Measurements from ENCODE around the gene SLC35D2.
"Not testable (repeated sequence)": the region's sequence is repeated elsewhere in the genome, so short reads cannot be mapped to it uniquely, and the experiment has no call there.

Gene SLC35D2

DNA sequence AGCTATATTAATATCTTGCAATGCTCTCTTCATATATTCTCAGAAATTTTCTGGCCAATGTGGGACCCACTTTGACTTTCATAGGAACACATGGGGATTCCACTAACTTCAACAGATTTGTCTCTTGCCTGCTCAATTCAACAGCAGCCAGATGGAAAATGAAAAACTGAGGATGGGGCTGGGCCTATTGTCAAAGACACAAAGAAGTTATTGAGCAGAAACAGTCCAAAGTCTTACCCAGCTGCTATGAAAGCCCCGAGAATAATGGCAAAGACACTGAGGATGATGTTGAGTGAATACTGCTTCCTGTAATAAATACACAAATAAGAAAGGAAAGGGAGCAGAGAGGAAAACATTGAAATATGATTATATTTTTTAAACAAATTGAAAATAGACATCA lies 32.6 kb downstream of the SLC35D2 start:
- FAIRE-seq = no peak

DNA sequence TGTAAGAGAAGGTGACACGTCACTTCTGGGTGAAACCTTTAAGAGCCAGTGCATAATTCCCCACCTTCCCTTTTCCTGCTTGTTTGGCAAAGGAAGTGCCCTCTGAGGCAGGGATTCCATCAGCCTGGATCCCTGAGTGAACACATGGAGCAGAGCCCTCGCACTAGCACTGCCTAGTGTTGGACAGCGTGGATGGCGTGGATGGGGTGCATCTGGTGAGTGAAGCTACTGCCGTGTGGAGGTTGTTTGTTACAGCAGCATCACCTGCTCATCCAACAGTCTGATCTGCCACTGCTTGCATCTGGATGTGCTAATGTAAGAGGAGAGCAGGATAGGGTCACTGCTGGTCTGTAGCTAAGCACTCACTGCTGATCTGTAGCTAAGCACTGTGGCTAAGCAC lies 35.2 kb downstream of the SLC35D2 start:
- no peak for FAIRE-seq

DNA sequence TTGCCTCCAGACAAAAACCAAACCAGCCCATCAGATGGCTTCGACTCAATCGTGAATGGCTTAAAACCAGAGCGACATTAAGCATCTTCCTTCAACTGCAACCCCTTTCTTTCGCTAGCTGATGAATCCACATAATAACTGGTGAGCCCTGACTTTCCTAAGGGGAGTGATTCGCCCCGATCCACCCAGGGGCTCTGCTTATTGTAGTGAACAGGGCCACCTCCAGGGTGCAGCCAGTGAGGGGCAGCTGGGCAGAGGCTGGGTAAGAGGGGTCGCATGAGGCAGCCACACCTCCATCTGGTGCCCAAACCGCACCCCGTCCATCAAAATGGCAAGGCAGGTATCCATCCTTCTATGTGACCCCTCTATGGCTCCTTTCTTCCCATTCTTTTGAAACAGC lies 38.0 kb downstream of the SLC35D2 start:
- no peak for FAIRE-seq

DNA sequence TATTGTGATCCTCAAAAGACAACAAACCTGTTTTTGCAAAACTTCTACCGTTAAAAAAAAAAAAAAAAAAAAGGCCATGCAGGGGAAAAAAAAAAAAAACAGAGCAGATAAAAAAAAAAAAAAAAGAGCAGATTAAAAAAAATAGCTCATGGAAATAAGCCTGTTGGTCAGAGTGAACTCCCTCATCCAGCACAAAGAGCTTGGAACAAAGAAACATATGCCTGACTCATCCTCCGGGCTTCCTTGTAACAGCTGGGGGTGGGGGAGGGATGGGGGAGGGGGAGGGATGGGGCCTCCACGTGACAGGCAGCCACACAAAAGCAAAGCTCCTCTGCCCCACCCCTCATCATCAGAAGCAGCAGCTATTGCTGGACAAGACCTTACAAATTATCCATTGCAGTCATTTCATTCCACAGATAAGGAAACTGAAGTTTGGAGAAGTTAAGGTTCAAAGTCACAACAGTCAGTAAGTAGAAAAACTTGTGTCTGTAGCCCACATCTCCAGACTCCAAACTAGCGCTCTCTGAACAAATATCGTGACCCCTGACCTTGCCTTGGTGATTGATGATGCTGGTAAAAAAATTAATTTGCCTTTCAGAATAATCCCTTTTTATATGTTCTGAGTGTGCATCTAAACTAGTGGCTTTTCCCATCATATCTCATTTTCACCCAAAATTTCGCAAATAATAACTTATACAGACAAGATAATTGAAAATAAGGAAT lies 38.9 kb downstream of the SLC35D2 start:
- no peak for FAIRE-seq

DNA sequence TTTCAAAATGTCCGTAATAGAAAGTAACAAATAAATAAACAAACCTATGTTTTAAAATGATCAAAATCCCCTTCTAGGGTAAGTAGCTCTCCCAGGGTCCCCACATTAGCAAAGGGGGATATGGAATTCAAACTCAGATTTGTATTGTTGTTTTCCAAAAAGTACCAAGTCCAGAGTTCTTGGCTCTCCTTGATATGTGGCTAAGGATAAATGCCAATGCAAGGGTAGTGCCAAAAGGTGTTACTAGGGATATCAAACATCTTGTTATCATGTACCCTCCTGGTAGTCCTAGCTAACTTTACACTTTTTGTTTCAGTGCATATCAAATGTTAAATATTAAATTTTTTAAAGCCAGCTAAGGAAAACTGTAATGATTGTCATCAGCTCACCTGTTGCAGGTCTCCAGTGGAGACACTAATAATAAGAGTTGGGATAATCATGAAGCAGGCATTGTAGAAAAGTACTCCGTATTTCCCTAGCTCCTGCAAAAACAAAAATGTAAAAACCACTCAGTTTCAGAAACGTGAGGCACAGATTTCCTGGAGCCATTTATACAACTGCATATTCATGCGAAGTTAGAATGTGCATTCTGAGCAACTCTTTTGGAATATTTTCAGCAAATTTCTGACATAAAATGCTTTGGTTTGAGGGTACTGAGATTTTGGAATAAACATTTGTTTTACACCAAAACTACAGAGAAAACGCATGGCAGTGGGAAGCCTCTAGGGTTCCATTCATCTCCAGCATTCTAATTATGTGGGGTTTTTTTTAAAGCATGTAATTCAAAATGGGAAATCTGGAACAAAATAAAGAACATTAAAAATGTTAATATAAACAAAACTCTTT lies 39.8 kb downstream of the SLC35D2 start:
- no peak for FAIRE-seq

DNA sequence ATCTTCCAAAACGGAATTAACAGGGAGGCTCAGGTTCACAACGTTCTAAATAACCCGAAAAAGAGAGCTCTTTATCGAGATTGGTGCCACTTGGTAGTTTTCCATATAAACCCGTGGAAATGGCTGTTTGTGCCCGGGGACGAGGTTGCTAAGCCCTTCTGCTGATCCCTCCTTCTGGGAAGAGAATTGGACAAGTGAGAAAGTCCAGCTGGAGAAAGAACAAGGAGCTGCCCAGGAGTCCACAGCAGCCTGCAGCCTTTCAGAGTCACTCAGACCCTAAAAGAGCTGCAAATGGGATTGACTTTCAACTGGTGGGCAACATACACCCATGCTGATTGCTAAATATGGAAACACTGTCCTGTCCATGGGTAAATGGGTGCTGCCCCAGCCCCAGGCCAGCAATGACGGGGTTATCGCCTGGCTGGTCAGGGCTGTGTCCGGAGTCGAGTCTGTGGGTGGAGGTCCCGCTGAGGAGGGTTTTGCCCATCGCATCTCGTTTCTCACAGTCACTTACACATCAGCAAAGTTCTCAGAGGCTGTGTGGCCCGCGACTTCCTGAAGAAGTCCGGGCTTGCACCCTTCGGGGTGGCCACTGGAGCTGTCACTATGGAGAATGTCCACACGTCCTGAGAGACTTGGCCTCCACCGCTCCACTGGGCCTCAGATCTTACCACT lies 40.8 kb downstream of the SLC35D2 start:
- no peak for FAIRE-seq

DNA sequence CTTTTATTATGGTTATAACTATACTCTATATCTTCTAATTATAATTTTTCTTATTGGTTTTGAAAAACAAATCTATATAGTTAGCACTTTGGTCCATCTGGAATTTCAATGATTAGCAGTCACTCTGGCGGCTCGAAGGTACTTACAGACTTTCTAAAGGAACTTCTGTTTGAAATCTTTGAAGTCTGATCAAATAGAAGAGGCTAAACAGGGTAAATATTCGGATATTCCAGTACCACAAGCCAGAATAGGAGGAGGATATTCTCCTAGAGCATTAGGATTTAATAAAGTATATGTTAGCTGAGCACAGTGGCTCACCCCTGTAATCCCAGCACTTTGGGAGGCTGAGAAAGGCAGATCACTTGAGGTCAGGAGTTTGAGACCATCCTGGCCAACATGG lies 42.8 kb downstream of the SLC35D2 start:
- no peak for FAIRE-seq

DNA sequence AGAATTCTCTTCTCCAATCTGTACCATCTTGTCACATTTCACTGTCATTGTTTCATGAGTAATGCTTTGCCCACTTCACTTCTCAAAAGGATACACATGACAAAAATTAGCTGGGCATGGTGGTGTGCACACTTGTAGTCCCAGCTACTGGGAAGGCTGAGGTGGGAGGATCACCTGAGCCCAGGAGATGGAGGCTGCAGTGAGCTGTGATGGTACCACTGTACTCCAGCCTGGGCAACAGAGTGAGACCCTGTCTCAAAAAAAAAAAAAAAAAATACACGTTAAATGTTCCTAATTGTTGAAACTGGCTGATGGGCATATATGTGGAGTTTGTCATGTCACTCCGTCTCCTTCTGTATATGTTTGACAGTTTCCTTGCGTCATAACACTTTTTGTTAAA lies 45.2 kb downstream of the SLC35D2 start:
- no peak for FAIRE-seq

DNA sequence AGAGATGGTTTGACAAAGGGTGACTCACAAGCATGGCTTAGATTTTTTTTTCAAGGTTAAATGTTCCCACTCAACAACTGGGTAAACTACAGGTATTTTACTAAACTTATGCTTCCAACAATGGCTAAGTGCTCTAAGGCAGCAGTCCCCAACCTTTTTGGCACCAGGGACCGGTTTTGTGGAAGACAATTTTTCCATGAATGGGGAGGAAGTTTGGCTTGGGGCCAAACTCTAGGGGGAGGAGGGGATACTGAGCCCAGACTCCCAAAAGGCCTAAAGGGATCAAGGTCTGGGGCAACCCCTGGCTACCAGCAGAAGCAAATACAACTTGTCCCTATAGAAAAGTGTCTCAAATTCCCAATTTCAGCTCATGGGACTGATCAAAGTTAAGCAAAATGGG lies 49.6 kb downstream of the SLC35D2 start:
- FAIRE-seq = no peak

DNA sequence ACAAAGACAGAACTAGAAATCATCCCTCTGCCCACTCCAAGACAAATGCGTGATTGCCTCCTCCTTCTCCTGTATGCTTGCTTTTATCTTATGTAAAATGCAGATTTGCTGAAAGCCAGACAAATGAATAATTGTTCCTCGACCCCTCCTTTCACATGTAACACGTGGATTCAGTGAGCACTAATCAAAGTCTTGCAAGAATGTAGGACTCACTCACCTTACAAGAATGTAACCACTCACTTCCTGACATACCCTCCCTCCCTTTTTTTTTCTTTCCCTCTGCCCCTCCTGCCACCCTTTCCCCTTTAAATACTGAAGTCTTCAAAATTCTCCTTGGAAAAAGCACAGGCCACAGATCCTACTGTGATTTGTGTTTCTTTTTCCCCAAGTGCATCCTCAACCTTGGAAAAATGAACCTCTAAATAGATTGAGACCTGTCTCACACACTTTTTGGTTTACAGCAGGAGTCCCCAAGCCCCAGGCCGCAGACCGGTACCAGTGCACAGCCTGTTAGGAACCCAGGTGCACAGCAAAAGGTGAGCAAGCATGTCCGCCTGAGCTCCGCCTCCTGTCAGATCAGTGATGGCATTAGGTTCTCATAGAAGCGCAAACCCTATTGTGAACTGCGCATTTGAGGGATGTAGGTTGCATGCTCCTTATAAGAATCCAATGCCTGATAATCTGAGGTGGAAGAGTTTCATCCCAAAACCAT lies 52.1 kb downstream of the SLC35D2 start:
- no peak for FAIRE-seq

DNA sequence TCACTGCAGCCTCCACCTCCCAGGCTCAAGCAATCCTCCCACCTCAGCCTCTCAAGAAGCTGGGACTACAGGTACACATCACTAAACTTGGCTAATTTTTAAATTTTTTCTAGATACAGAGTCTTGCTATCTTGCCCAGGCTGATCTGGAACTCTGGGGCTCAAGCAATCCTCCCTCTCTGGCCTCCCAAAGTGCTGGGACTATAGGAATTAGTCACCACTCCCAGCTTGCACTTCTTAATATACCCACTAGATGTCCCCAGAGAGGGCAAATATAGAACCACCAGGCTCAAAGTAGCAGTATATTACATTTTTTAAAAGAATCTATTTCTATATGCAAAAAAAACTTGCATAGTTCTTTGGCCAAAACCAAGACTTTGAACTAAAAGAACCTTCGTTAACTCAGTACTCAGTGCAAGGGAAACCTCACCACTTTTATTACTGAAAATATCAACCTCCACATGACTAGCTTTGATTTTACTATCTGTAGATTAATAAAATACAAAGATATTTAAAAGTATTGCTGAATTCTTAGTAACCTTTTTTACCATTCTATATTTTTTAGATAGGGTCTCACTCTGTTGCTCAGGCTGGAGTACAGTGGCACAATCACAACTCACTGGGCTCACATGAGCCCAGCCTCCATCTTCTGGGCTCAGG lies 55.7 kb downstream of the SLC35D2 start:
- FAIRE-seq = peak; percentile 32

DNA sequence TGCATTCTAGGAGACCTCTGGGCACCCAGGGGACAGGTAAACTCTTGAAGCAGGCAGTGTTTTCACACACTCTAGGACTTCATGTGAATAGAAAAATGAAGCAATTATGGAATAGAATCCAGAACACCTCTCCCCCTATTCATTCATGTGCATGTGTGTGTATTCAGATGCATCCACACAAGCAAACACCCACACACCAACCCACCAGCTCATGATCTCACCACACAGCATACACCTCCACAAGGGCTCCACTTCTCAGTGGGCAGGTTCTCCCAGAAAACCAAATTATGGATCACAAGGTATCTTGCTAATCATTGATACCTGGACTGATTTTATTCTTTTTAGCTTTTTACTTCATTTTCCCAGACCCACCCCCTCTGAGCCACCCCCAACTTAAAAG lies 60.3 kb downstream of the SLC35D2 start:
- no peak for FAIRE-seq

DNA sequence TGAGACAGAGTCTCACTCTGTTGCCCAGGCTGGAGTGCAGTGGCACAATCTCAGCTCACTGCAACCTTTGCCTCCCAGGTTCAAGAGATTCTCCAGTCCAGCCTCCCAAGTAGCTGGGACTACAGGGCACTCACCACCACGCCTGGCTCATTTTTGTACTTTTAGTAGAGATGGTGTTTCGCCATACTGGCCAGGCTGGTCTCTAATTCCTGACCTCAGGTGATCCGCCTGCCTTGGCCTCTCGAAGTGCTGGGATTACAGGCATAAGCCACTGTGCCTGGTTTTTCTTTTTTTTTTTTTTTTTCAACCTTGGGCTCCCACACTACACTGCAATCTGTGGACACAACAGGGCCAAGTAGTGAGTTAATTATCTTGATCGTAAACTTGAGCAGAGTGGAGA lies 60.8 kb downstream of the SLC35D2 start:
- not testable (repeated sequence) for FAIRE-seq

DNA sequence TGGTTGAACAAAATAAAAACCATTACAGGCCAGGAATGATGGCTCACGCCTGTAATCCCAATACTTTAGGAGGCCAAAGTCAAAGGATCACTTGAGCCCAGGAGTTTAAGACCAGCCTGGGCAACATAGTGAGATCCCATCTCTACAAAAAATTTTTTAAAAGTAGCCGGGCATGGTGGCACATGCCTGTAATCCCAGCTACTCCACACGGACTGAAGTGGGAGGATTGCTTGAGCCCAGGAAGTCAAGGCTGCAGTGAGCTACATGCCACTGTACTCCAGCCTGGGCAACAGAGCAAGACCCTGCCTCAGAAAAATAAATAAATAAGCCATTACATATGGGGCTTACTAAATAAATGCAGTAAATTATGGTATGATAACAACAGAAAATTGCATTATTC lies 61.3 kb downstream of the SLC35D2 start:
- not testable (repeated sequence) for FAIRE-seq

DNA sequence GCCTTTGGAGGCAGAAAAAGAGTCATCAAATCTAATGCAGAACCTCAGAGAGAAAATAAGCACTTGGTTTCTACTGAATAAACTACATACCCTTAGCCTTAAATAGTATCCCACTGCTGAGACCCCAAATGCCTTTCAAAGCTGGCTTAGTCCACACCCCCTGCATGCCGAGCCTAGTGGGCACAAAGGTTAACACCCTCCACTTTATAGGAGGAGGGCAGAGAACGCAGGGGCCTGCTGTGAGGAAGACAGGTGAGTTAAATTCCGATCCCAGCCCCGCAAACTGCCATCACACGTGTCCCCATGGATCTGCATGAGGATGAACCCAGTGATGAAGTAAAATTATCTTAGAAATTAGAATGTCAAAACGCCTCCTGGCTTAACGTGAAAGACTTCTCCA lies 62.0 kb downstream of the SLC35D2 start:
- no peak for FAIRE-seq

DNA sequence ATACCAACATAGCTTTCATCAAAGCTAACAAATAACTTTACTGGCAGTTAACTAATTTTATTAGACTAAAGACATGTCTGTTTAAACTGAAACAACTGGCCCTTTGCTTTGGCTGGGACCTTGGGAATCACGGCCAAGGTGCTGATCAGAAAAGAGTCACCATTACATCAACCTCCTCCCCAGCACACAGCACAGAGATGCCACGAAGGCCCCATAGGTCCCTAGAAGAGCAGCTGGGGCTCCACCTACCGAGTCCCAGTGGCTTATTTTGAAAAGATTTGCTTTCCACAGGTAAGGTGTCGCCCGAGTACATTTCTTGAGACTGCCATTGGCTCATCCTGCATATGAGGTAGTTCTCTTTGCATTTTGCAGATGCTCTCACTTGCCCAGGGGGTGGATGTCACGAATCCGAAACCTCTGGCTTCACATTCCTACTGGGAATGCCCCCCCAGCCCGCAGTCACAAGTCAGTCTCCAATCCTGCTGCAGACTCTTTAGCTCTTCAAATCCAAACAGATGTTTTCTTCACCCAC lies 62.7 kb downstream of the SLC35D2 start:
- FAIRE-seq = no peak

DNA sequence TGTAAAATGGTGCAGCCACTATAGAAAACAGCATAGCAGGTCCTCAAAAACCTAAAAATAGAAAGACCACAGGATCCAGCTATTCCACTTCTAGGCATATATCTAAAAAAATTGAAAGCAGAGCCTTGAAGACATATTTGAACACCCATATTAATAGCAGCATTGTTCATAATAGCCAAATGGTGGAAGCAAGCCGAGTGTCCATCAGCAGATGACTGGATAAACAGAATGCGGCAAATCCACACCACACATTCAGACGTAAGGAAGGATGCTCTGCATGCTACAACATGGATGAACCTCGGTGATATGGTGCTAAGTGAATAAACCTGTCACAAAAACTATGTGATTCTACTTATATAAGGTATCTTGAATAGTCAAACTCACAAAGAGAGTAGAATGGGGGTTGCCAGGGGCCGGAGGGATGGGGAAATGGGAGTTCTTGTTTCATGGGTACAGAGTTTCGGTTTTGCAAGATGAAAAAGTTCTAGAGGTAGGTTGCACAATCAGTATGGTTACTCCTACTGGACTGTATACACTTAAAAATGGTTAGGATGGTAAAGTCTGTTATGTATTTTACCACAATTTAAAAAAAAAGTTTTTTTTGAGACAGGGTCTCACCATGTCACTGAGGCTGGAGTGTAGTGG lies 64.5 kb downstream of the SLC35D2 start:
- FAIRE-seq = no peak

DNA sequence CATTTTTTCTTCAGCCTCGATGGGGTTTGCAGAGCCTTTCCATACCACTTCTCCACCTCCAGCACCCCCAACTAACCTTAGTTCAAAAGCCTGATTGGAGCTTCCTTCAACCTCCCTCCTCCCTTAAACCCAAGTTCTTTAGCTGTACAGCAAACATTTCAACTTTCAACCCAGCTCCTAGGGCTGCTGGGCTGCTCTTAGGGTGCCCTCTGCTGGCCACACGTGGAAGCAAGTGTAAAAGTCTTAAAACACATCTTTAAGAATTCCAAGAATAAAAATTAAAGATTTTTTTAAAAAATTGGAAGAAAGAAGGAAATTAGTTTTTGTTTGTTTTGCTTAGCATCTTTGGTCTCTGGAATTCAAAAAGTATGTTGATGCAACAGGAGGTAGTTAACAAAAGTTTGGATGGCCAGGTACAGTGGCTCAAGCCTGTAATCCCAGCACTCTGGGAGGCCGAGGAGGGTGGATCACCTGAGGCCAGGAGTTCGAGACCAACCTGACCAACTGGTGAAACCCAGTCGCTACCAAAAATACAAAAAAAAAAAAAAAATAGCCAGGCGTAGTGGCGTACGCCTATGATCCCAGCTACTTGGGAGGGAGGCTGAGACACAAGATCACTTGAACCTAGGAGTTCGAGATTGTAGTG lies 66.1 kb downstream of the SLC35D2 start:
- FAIRE-seq = peak; percentile 91

DNA sequence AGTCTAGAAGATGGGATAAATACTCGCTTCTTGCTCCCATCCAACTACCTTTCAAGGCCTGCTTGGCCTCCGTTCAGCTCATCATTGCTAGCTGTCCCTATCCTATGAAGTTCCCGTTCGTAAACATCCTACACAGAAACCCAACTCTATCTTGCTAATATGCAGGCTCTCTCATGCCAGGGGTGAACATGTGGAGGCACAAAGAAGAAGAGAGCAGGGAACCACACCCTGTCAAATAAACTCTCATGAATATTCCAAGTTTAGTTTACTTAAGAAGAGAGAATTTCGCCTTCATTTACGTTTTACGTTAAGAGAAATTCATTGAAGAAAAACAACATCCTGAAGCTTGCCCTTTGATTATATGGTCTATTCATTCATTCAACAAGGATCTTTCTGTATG lies 73.7 kb downstream of the SLC35D2 start:
- no peak for FAIRE-seq

DNA sequence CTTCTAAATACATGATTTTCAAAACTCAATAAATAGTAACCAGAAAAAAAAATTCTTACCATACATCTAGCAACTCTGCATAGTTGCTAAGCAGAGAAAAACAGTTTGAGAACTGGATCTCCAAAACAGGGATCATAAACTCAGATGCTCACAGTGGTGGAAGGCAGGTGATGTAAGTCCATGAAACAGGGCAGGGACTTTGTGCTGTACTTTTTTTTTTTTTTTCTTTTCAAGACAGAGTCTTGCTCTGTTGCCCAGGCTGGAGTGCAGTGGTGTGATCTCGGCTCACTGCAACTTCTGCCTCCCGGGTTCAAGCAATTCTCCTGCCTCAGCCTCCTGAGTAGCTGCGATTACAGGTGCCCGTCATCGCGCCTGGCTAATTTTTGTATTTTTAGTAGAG lies 76.6 kb downstream of the SLC35D2 start:
- not testable (repeated sequence) for FAIRE-seq

DNA sequence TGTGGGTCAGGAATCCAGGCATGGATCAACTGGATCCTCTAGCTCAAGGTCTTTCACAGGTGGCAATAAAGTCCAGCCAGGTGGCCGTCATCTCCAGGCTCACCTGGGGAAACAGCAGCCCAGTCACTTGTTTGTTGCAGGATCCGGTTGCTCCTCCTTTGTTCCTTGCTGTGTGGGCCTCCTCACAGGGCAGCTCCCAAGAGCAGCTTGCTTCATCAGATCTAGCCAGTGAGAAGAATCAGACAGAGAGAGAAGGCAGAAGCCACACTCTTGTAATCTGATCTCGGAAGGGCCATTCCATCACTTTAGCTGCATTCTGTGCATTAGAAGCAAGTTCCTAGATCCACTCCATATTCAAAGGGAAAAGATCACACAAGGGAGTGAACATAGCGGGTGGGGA lies 78.3 kb downstream of the SLC35D2 start:
- no peak for FAIRE-seq

Data from TTC549 (cell line).